B cell (primary cell): ENCODE data around the gene PSEN1. TPM values are rescaled to one million over a fixed set of nuclear protein-coding genes. Genes with fewer than 3 reads are reported as not detected.

ENCODE experiments used
- ATAC-seq: fragments of 200-7000 bp; cut with Tn5 transposase; one replicate; pipeline ENCODE4 v1.10.0; 2021; ENCODE audit warnings: low read depth, mild to moderate bottlenecking, moderate number of reproducible peaks, moderate library complexity
- CTCF ChIA-PET: fragments of 350-600 bp; sonication (Branson Sonifier 250); formaldehyde crosslinking; loops from one replicate; lab custom pipeline; 2021; ENCODE audit warnings: antibody characterized with exemption, inconsistent platforms; lab: Charles Lee
- POLR2A ChIA-PET: fragments of 350-600 bp; sonication (Branson Sonifier 250); formaldehyde crosslinking; loops from one replicate; lab custom pipeline; 2021; ENCODE audit warnings: antibody characterized with exemption; lab: Charles Lee
- DNase-seq: peaks from one replicate; pipeline ENCODE4 v3.0.0; 2013
- H2AFZ ChIP-seq: 2 replicates; pipeline ENCODE4 v1.6.1; 2012; ENCODE audit warnings: mild to moderate bottlenecking, low read depth, low read length; ENCODE audit not compliant: insufficient read depth, poor library complexity, severe bottlenecking
- H3K27ac ChIP-seq, 2 donors: 1 replicate in 1 of 2; 2 replicates in 1 of 2; pipeline ENCODE4 v1.5.1; 2012 to 2013; ENCODE audit warnings: low read length in 2 of 2, mild to moderate bottlenecking in 2 of 2, moderate library complexity in 1 of 2
- H3K27me3 ChIP-seq, 4 experiments: fragments of 200-600 bp in 1 of 4; sonication (generic) in 1 of 4; replicated peaks in 1 of 4; 1 replicate in 2 of 4; 2 replicates in 2 of 4; pipeline versions ENCODE4 v1.6.1 to v1.7.0; 2013 to 2016; ENCODE audit warnings: low read length in 3 of 4, mild to moderate bottlenecking in 2 of 4, mixed read lengths in 1 of 4, moderate library complexity in 1 of 4; ENCODE audit not compliant: insufficient read depth in 4 of 4, control insufficient read depth in 3 of 4; ENCODE audit errors: control extremely low read depth in 1 of 4
- H3K36me3 ChIP-seq, 2 experiments: replicated peaks in 1 of 2; 1 replicate in 1 of 2; 2 replicates in 1 of 2; pipeline versions ENCODE4 v1.6.1 to v1.7.1; 2013; ENCODE audit warnings: low read length in 1 of 2; ENCODE audit not compliant: insufficient read depth in 2 of 2, control insufficient read depth in 1 of 2; ENCODE audit errors: control extremely low read depth in 1 of 2, extremely low read depth in 1 of 2
- H3K4me1 ChIP-seq, 2 donors: fragments of 200-600 bp in 1 of 2; sonication (generic) in 1 of 2; 1 replicate in 1 of 2; 2 replicates in 1 of 2; pipeline versions ENCODE4 v1.5.1 to v1.6.1; 2013 to 2017; ENCODE audit warnings: low read length in 2 of 2; ENCODE audit not compliant: control insufficient read depth in 2 of 2, insufficient read depth in 2 of 2
- H3K4me2 ChIP-seq: replicated peaks from 2 replicates; pipeline ENCODE3; 2012; ENCODE audit warnings: mild to moderate bottlenecking, low read depth, low read length; ENCODE audit not compliant: poor library complexity, severe bottlenecking
- H3K4me3 ChIP-seq, 5 experiments: fragments of 200-600 bp in 1 of 5; sonication (generic) in 1 of 5; 1 replicate in 3 of 5; 2 replicates in 2 of 5; pipeline versions ENCODE4 v1.5.1 to v1.7.0; 2011 to 2016; ENCODE audit warnings: low read length in 4 of 5, mild to moderate bottlenecking in 4 of 5, low read depth in 2 of 5, control low read depth in 1 of 5, moderate library complexity in 1 of 5; ENCODE audit not compliant: insufficient read depth in 1 of 5; ENCODE audit errors: control extremely low read depth in 1 of 5, extremely low read depth in 1 of 5
- H3K79me2 ChIP-seq: fragments of 200-600 bp; sonication (generic); one replicate; pipeline ENCODE4 v1.6.0; 2016; ENCODE audit warnings: low read length; ENCODE audit not compliant: control insufficient read depth, insufficient read depth
- H3K9ac ChIP-seq: fragments of 200-600 bp; sonication (generic); 2 replicates; pipeline ENCODE4 v1.6.1; 2017; ENCODE audit warnings: mild to moderate bottlenecking, low read length, moderate library complexity
- H3K9me3 ChIP-seq, 3 donors: one replicate each; pipeline versions ENCODE4 v1.6.1 to v1.7.1; 2013; ENCODE audit warnings: low read length in 2 of 3; ENCODE audit not compliant: control insufficient read depth in 2 of 3, insufficient read depth in 1 of 3; ENCODE audit errors: control extremely low read depth in 1 of 3
- H4K20me1 ChIP-seq: 2 replicates; pipeline ENCODE4 v1.6.0; 2012; ENCODE audit warnings: mild to moderate bottlenecking, low read length; ENCODE audit not compliant: insufficient read depth, control insufficient read depth, poor library complexity, severe bottlenecking
- H3K27ac Mint-ChIP-seq: one replicate; pipeline ENCODE4 v1.8.0; 2021; ENCODE audit warnings: mixed read lengths
- H3K27me3 Mint-ChIP-seq: one replicate; pipeline ENCODE4 v1.8.0; 2021; ENCODE audit warnings: mixed read lengths
- H3K4me1 Mint-ChIP-seq: one replicate; pipeline ENCODE4 v1.8.0; 2021; ENCODE audit warnings: mixed read lengths
- H3K4me3 Mint-ChIP-seq: one replicate; pipeline ENCODE4 v1.8.0; 2021; ENCODE audit warnings: mixed read lengths
- H3K9me3 Mint-ChIP-seq: one replicate; pipeline ENCODE4 v1.8.0; 2022; ENCODE audit warnings: mixed read lengths; ENCODE audit not compliant: insufficient read depth
- CTCF ChIP-seq: fragments of 200-600 bp; IDR thresholded peaks from one replicate; pipeline ENCODE4 v1.8.0; 2022; ENCODE audit warnings: antibody characterized with exemption, mild to moderate bottlenecking
- EZH2 ChIP-seq: IDR thresholded peaks from 2 replicates; pipeline ENCODE4 v1.6.1; 2012; ENCODE audit warnings: borderline replicate concordance, low read depth, mild to moderate bottlenecking, moderate library complexity, low read length; ENCODE audit not compliant: insufficient read depth, poor library complexity, severe bottlenecking
- WGBS: methylation state at CpG from one replicate; pipeline ENCODE4 v1.1.5; 2013; ENCODE audit warnings: missing lambda C conversion rate; ENCODE audit not compliant: insufficient coverage; 5-methylcytosine and 5-hydroxymethylcytosine counted together
- intact Hi-C: fragments of 100-400 bp; cut with micrococcal nuclease; formaldehyde crosslinking; loops from one replicate; pipeline ENCODE4 v1.10.0; 2022
- polyA plus RNA-seq: library from polyadenylated mRNA; depleted of rRNA; stranded (reverse); fragments of >200 nt; gene quantifications from 2 replicates; pipeline ENCODE4 v1.2.3, GENCODE V29; 2012
- total RNA-seq, 2 donors: library from RNA; stranded (reverse); fragments of 120-200 nt in 1 of 2; gene quantifications; 1 replicate in 1 of 2; 2 replicates in 1 of 2; pipeline versions ENCODE4 v1.2.3 to v1.2.4, GENCODE V29; 2013 to 2022

The PSEN1 gene
- total and polyA plus RNA-seq, 2 donors (not counting 1 experiment from before 2014, with no cell fraction given): 10.2 to 75.9 TPM

GRCh38 chr14:73198253-73198652 lies 61.9 kb downstream of the PSEN1 start:
- ChIA-PET POLR2A (no interaction called here), CTCF (interaction anchor here (0.7 to 1.3 kb wide), 3 partner anchors 20 to 1588 kb away, joined by 3 read pairs; no protein-coding TSS in a partner anchor)
- Histone ChIP-seq H3K36me3 (peaks cover 14 to 54% of the 10 kb centered on the region in 2 experiments), H3K27me3 (no peaks in the 10 kb centered on the region), H2AFZ (no peak overlapping the region), H4K20me1 (no peaks in the 10 kb centered on the region), H3K9me3 (no peaks in the 10 kb centered on the region), H3K4me1 (no peaks in the 10 kb centered on the region), H3K79me2 (no peaks in the 10 kb centered on the region), H3K4me2 (no peak overlapping the region), H3K27ac (no peak overlapping the region), H3K4me3 (no peak overlapping the region), H3K9ac (no peak overlapping the region)
- H3K27ac Mint-ChIP-seq: no peak overlapping the region
- intact Hi-C loops: no loop called here
- H3K4me3 Mint-ChIP-seq: no peak overlapping the region
- no peaks in the 10 kb centered on the region for H3K27me3 Mint-ChIP-seq
- no peaks in the 10 kb centered on the region for H3K4me1 Mint-ChIP-seq
- ATAC-seq (no peak), DNase-seq (no peak)
- TF ChIP-seq CTCF (no peak), EZH2 (no peak)
- no peaks in the 10 kb centered on the region for H3K9me3 Mint-ChIP-seq
- 91% methylated on average over 2 of the region's 2 CpGs for WGBS

- Histone ChIP-seq H4K20me1 (no peaks in the 10 kb centered on the region), H3K27me3 (no peaks in the 10 kb centered on the region), H3K4me1 (no peaks in the 10 kb centered on the region), H3K9ac (no peak overlapping the region), H3K36me3 (peaks cover 27 to 69% of the 10 kb centered on the region in 2 experiments), H3K9me3 (peaks cover 0 to 11% (median 1%) of the 10 kb centered on the region in 3 donors), H2AFZ (no peak overlapping the region), H3K79me2 (no peaks in the 10 kb centered on the region), H3K4me3 (no peak overlapping the region), H3K4me2 (no peak overlapping the region), H3K27ac (no peak overlapping the region)
- WGBS: no CpG with 5 or more reads among the region's 2 CpGs
- CTCF ChIA-PET: interaction anchor here (0.7 kb wide), 1 partner anchor 191 kb away, joined by 7 read pairs; no protein-coding TSS in a partner anchor
- Mint-ChIP-seq H3K27ac (no peak overlapping the region), H3K4me3 (no peak overlapping the region), H3K27me3 (no peaks in the 10 kb centered on the region), H3K9me3 (no peaks in the 10 kb centered on the region), H3K4me1 (no peaks in the 10 kb centered on the region)
- POLR2A ChIA-PET: no interaction called here
- intact Hi-C loops: no loop called here
- TF ChIP-seq EZH2 (no peak), CTCF (no peak)
- DNase-seq (no peak), ATAC-seq (no peak)
Measured at GRCh38 chr14:73203527-73203926, 67.2 kb downstream of the PSEN1 start.
